Measurements from ENCODE around the gene CALD1. TPM values are rescaled to one million over a fixed set of nuclear protein-coding genes. Genes with fewer than 3 reads are reported as not detected.

CALD1 gene
- total RNA-seq, 4 donors from 2014 or later, result 351 to 1,046 (median 551) TPM

- peaks cover 0 to 24% of the 10 kb centered on the region in 2 donors for H3K4me1 ChIP-seq
- H3K36me3 ChIP-seq, result no peaks in the 10 kb centered on the region
- intact Hi-C loops (cut with DNase I; ENCODE audit: low total_unique reads), result no loop called here
- no peak overlapping the region for H3K4me3 ChIP-seq
- no peaks in the 10 kb centered on the region for H3K9me3 ChIP-seq
- no peaks in the 10 kb centered on the region for H3K27me3 ChIP-seq
- H3K27ac ChIP-seq, result peak overlapping the region; percentile 71 to 83
- TF ChIP-seq CTCF (IDR thresholded peaks at IDR 0.05), result no peak
- no peak for TF ChIP-seq POLR2A (IDR thresholded peaks at IDR 0.05)
- no peak for DNase-seq
These were observed 96.4 kb downstream of the CALD1 start for GRCh38 chr7:134875867-134876266.

GRCh38 chr7:134878746-134879357 lies 99.4 kb downstream of the CALD1 start:
- intact Hi-C loops (cut with DNase I; ENCODE audit: low total_unique reads), result no loop called here
- no peak overlapping the region for H3K4me3 ChIP-seq
- TF ChIP-seq POLR2A (IDR thresholded peaks at IDR 0.05) (no peak), CTCF (IDR thresholded peaks at IDR 0.05) (no peak)
- H3K27me3 ChIP-seq, result no peaks in the 10 kb centered on the region
- H3K4me1 ChIP-seq, result peaks cover 0 to 21% of the 10 kb centered on the region in 2 donors
- H3K9me3 ChIP-seq, result no peaks in the 10 kb centered on the region
- no peak for DNase-seq
- H3K27ac ChIP-seq, result peak overlapping the region; percentile 30 to 49
- no peaks in the 10 kb centered on the region for H3K36me3 ChIP-seq

- Histone ChIP-seq H3K36me3 (no peaks in the 10 kb centered on the region), H3K27me3 (no peaks in the 10 kb centered on the region), H3K4me3 (no peak overlapping the region), H3K9me3 (no peaks in the 10 kb centered on the region), H3K4me1 (peaks cover 0 to 12% of the 10 kb centered on the region in 2 donors), H3K27ac (peak overlapping the region; percentile 30 to 49)
- DNase-seq, result no peak
- intact Hi-C loops (cut with DNase I; ENCODE audit: low total_unique reads), result no loop called here
- TF ChIP-seq CTCF (IDR thresholded peaks at IDR 0.05) (no peak), POLR2A (IDR thresholded peaks at IDR 0.05) (no peak)
These were observed 100.5 kb downstream of the CALD1 start for GRCh38 chr7:134879815-134880475.

GRCh38 chr7:134882481-134882880 lies 103.0 kb downstream of the CALD1 start:
- H3K36me3 ChIP-seq, result no peaks in the 10 kb centered on the region
- H3K27ac ChIP-seq, result peak overlapping the region in 1 of 2 donors; percentile 92
- TF ChIP-seq CTCF (IDR thresholded peaks at IDR 0.05) (no peak), POLR2A (IDR thresholded peaks at IDR 0.05) (no peak)
- DNase-seq, result no peak
- no peaks in the 10 kb centered on the region for H3K27me3 ChIP-seq
- H3K9me3 ChIP-seq, result no peaks in the 10 kb centered on the region
- H3K4me1 ChIP-seq, result peaks cover 0 to 14% of the 10 kb centered on the region in 2 donors
- H3K4me3 ChIP-seq, result no peak overlapping the region
- intact Hi-C loops (cut with DNase I; ENCODE audit: low total_unique reads), result no loop called here

GRCh38 chr7:134885967-134886352 lies 106.5 kb downstream of the CALD1 start:
- Histone ChIP-seq H3K9me3 (no peaks in the 10 kb centered on the region), H3K27me3 (no peaks in the 10 kb centered on the region), H3K4me3 (no peak overlapping the region), H3K36me3 (no peaks in the 10 kb centered on the region), H3K27ac (peak overlapping the region; percentile 80 to 92), H3K4me1 (peaks cover 0 to 12% of the 10 kb centered on the region in 2 donors)
- intact Hi-C loops (cut with DNase I; ENCODE audit: low total_unique reads), result no loop called here
- peak in 1 of 2 donors; percentile 61 for DNase-seq
- TF ChIP-seq CTCF (IDR thresholded peaks at IDR 0.05) (no peak), POLR2A (IDR thresholded peaks at IDR 0.05) (no peak)

Data from uterus (tissue), 4 donors.